HG03196 (cell line): ENCODE measurements around the gene UBE2QL1.

ENCODE experiments used
- ATAC-seq: cut with Tn5 transposase; IDR thresholded peaks from one replicate; pipeline ENCODE4 v1.9.1; 2021; ENCODE audit not compliant: unreplicated experiment

Gene UBE2QL1

DNA sequence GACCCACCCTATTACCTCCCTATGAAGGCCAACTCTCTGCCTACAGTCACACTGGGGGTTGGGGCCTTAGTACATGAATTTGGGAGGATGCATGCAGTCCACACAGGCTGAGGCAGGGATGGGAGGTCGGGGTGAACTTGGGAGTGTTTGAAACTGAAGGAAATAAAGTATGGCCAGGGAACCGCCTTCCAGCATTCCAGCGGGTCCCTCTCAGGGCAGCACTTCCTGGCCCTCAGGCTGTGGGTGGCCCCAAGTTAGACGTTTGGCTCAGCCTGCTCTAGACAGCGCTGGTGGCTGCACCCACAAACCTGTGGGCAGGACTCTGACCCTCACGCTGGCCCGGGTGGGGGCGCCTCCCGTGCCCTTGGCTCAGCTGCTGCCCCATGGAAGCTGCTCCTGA lies 74.3 kb downstream of the UBE2QL1 start:
- ATAC-seq, result no peak

- ATAC-seq, result no peak
These were observed 76.8 kb downstream of the UBE2QL1 start for GRCh38 chr5:6525422-6525821.

DNA sequence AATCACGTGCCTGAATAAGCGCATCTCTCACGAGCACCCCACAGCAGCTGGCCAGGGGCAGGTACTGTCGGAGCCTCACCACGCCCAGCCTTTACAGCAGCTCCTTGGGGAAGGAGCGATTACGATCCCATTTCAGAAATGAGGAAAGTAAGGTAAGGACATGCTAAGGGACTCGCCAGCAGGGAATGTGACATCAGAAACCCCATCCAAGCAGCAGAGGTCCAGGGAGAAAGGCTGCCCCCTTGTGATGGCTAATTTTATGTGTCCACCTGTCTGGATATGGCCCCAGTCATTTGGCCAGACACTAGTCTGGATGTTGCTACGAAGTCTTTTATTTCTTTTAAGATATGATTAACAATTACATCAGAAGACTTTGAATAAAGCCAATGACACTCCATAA lies 77.3 kb downstream of the UBE2QL1 start:
- ATAC-seq, result no peak

DNA sequence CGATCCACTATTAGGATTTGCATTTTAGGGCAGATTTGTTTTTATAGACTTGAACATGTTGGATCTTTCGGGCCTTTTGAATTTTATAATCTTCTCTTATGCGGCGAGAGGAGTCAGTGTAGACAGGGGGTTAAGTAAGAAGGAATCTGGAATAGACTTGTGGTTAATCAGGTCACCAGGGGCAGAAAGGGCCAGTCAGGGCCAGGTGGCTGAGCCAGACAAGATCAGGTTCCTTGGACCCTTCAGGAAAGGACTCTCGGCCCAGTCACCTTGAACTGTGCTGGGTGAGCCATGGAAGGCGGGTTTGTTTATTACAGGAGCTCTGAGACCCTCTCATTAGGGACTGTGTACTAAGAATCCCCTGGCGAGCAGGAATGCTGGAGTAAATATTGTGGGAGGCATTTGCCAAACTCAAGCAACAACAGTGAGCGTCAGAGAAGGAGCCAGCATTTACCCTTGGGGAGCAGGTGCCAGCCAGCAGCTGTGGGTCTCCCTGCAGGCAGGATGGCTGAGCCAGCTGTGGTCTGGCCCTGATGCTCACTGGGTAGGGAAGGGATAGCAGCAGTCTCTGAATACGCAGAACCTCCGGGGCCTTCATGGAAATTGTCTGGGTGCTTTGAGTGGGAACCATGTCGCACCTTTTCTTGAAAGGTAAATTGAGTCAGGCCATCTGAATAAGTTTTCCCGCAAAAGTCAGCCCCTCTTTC lies 79.2 kb downstream of the UBE2QL1 start:
- no peak for ATAC-seq

GRCh38 chr5:6535594-6535993 lies 86.9 kb downstream of the UBE2QL1 start:
- no peak for ATAC-seq

GRCh38 chr5:6539060-6539459 lies 90.4 kb downstream of the UBE2QL1 start:
- ATAC-seq, result no peak

GRCh38 chr5:6540111-6540827 lies 91.6 kb downstream of the UBE2QL1 start:
- no peak for ATAC-seq

DNA sequence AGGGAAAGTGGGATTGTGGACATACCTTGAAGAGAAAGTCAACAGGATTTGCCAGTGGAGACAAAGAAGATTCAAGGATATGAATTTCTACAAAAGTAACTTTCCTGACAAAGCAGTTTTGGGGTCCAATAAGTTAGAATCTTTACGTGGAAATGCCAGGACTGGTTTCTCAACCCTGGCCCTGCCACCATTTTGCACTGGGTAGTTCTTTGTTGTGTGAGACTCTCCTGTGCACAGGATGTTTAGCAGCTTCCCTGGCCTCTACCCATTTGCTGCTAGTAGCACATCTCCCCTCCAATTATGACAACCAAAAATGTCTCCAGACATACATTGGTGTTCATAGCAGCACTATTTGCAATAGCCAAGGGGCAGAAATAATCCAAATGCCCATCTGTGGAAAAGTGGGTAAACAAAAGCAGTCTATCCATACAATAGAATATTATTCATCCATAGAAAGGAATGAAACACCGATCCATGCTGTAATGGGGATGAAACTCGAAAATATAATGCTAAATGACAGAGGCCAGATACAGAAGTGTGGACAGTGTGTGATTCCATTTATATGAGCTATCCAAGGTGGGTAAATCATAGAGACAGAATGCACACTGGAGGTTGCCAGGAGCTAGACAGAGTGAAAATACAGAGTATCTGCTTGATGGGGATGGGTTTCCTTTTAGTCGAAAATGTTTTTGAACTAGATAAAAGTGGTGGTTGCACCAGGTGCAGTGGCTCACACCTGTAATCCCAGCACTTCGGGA lies 92.8 kb downstream of the UBE2QL1 start:
- ATAC-seq, result no peak

- ATAC-seq, result no peak
These were observed 94.0 kb downstream of the UBE2QL1 start for GRCh38 chr5:6542421-6543345.

- ATAC-seq, result no peak
These were observed 94.7 kb downstream of the UBE2QL1 start for GRCh38 chr5:6543346-6543730.

- ATAC-seq, result no peak
These were observed 95.3 kb downstream of the UBE2QL1 start for GRCh38 chr5:6543830-6544560.
